ENCODE measurements around the gene TRMT5. TPM values are rescaled to one million over a fixed set of nuclear protein-coding genes. Genes with fewer than 3 reads are reported as not detected.

Gene TRMT5
- total RNA-seq, 1 experiment from 2014 or later: 24.9 TPM

- H2BK15ac ChIP-seq (ENCODE audit: low read depth, low read length): no peak overlapping the region
- H2BK20ac ChIP-seq (ENCODE audit: low read depth, low read length, poor library complexity, severe bottlenecking): no peak overlapping the region
- Mint-ChIP-seq H3K36me3 (ENCODE audit: insufficient read depth in 1 of 3, low read depth in 3 of 3) (peaks cover 2 to 14% (median 4%) of the 10 kb centered on the region in 3 experiments; a peak in 4 of 7 replicates), H3K4me3 (no peak overlapping the region), H3K4me1 (peaks cover 6 to 14% of the 10 kb centered on the region in 2 experiments), H3K9me3 (no peaks in the 10 kb centered on the region), H3K27ac (no peak overlapping the region), H3K27me3 (ENCODE audit: low read depth) (no peaks in the 10 kb centered on the region)
- no peak overlapping the region for H3K18ac ChIP-seq (ENCODE audit: insufficient read length, low read depth, low read length)
- no peak overlapping the region for H2BK120ac ChIP-seq (ENCODE audit: low read depth, low read length, poor library complexity, severe bottlenecking)
- peaks cover 3% of the 10 kb centered on the region for H3K79me1 ChIP-seq (ENCODE audit: insufficient read depth, low read depth, low read length, poor library complexity, severe bottlenecking)
- H3K4me2 ChIP-seq (ENCODE audit: insufficient read depth, insufficient read length, low read length): no peak overlapping the region
- TF ChIP-seq, protein P1, sequence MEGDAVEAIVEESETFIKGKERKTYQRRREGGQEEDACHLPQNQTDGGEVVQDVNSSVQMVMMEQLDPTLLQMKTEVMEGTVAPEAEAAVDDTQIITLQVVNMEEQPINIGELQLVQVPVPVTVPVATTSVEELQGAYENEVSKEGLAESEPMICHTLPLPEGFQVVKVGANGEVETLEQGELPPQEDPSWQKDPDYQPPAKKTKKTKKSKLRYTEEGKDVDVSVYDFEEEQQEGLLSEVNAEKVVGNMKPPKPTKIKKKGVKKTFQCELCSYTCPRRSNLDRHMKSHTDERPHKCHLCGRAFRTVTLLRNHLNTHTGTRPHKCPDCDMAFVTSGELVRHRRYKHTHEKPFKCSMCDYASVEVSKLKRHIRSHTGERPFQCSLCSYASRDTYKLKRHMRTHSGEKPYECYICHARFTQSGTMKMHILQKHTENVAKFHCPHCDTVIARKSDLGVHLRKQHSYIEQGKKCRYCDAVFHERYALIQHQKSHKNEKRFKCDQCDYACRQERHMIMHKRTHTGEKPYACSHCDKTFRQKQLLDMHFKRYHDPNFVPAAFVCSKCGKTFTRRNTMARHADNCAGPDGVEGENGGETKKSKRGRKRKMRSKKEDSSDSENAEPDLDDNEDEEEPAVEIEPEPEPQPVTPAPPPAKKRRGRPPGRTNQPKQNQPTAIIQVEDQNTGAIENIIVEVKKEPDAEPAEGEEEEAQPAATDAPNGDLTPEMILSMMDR (conservative IDR thresholded peaks at IDR 0.05): no peak
- H2AK5ac ChIP-seq (ENCODE audit: insufficient read length, low read length): no peak overlapping the region
- H4K5ac ChIP-seq (ENCODE audit: insufficient read length, low read depth, low read length): no peak overlapping the region
- no peak overlapping the region for H4K8ac ChIP-seq (replicated peaks; ENCODE audit: insufficient read length, low read depth, low read length)
- H3K56ac ChIP-seq (ENCODE audit: insufficient read length, low read depth, low read length): no peak overlapping the region
- no peaks in the 10 kb centered on the region for H4K20me1 ChIP-seq (ENCODE audit: control insufficient read depth, insufficient read depth, insufficient read length)
- WGBS (ENCODE audit: extremely low coverage, insufficient read length, low lambda C conversion rate): no CpG with 5 or more reads among the region's 1 CpG
- H4K91ac ChIP-seq (ENCODE audit: insufficient read length, low read depth, low read length): no peak overlapping the region
- H3K9ac ChIP-seq (ENCODE audit: extremely low read depth, insufficient read length, low read length): no peak overlapping the region
- H3K4me1 ChIP-seq (ENCODE audit: insufficient read depth, low read length): no peaks in the 10 kb centered on the region
- H3K27me3 ChIP-seq (ENCODE audit: insufficient read depth, low read length): no peaks in the 10 kb centered on the region
- peaks cover 6% of the 10 kb centered on the region; the same call in 1 of the 2 replicates for H3K79me2 ChIP-seq (ENCODE audit: insufficient read depth, low read length)
- H3K14ac ChIP-seq (ENCODE audit: insufficient read depth, low read length): no peak overlapping the region
- H3K23ac ChIP-seq (ENCODE audit: insufficient read length, low read depth, low read length): no peak overlapping the region
- H2AFZ ChIP-seq (ENCODE audit: low read length): no peak overlapping the region
- DNase-seq: no peak
- no peak overlapping the region for H3T11ph ChIP-seq (ENCODE audit: low read length)
- H3K4ac ChIP-seq (ENCODE audit: low read depth, low read length): no peak overlapping the region
- no peak overlapping the region for H2BK12ac ChIP-seq (ENCODE audit: insufficient read length, low read depth, low read length)
- no peaks in the 10 kb centered on the region for H3K9me3 ChIP-seq (ENCODE audit: control insufficient read depth, low read depth, low read length)
- H3K27ac ChIP-seq (ENCODE audit: insufficient read length, low read depth, low read length): no peak overlapping the region
- no peak overlapping the region for H2BK5ac ChIP-seq (ENCODE audit: insufficient read length, low read length)
- H3K23me2 ChIP-seq (ENCODE audit: insufficient read length, low read depth, low read length, poor library complexity, severe bottlenecking): peaks cover 12% of the 10 kb centered on the region
These were observed 3.3 kb upstream of the TRMT5 start for GRCh38 chr14:60984196-60984595.
